Measurements from ENCODE around the gene TRAF3IP1.

The TRAF3IP1 gene

DNA sequence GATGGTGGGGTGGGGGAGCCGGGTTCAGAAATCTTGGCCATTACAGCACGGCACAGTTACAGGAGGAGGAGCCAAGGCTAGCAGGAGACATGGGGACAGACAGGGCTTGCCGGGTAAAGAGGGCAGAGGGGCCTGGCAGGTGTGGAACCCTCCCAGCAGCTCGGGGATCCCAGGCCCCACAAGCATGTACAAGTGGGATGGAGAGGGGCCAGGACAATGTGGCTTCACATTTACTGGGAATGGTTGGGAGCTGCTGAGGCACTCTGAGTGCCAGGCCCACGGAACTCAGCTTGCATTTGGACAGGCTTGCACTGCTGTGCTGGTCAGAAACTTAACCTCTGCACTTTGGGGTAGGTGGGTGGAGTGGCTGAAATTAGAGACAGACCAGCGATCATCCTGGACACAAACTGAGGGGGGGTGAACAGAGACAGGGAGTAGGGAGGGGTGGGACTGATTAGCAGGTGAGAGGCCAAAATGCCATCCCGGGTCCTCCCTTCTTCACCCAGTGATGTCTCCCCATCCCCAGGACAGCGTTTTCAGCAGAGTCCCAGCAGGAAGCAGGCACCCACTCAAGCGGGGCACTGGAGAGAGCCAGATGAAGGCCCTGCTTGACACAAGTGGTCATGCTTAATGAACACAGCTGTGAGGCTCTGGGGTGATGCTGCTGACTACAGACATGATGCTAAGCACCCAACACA lies 41.5 kb upstream of the TRAF3IP1 start:
- H3K18ac ChIP-seq (ENCODE audit: low read length) = no peak overlapping the region
- peaks cover 0 to 2% of the 10 kb centered on the region in 2 donors for H3K4me1 ChIP-seq (ENCODE audit: control insufficient read depth in 2 of 2, insufficient read depth in 1 of 2, low read depth in 1 of 2, low read length in 2 of 2)
- H3K9ac ChIP-seq (ENCODE audit: low read depth, low read length, poor library complexity) = no peak overlapping the region
- no peak overlapping the region for H3K4me3 ChIP-seq (ENCODE audit: low read length in 2 of 2)
- H3K36me3 ChIP-seq (replicated peaks in 1 of 2; ENCODE audit: control insufficient read depth in 2 of 2, insufficient read depth in 2 of 2, low read length in 2 of 2) = peaks cover 7 to 32% of the 10 kb centered on the region in 2 donors
- peaks cover 1% of the 10 kb centered on the region for H3K79me1 ChIP-seq (ENCODE audit: low read depth, low read length)
- H2BK120ac ChIP-seq (ENCODE audit: low read depth, low read length) = no peak overlapping the region
- no peak overlapping the region for H3K27ac ChIP-seq (replicated peaks; ENCODE audit: low read length)
- H3K27me3 ChIP-seq (ENCODE audit: control insufficient read depth in 3 of 3, insufficient read depth in 3 of 3, low read depth in 1 of 3, low read length in 3 of 3) = no peaks in the 10 kb centered on the region
- H3K23ac ChIP-seq (ENCODE audit: low read depth, low read length, poor library complexity) = peak overlapping the region; percentile 49
- DNase-seq (ENCODE audit: low spot score) = no peak
- H4K8ac ChIP-seq (ENCODE audit: low read depth, low read length) = no peak overlapping the region
- no peak overlapping the region for H2BK15ac ChIP-seq (ENCODE audit: low read length)
- H2AK5ac ChIP-seq (ENCODE audit: low read depth, low read length) = peak overlapping the region; percentile 6
- WGBS, 2 donors (ENCODE audit: extremely low coverage in 2 of 2, insufficient read length in 2 of 2, insufficient replicate concordance in 1 of 2) = no CpG with 5 or more reads among the region's 9 CpGs
- H2BK12ac ChIP-seq (ENCODE audit: low read length) = no peak overlapping the region
- no peak overlapping the region for H2BK5ac ChIP-seq (ENCODE audit: low read length)
- no peak overlapping the region for H3K14ac ChIP-seq (ENCODE audit: low read length)
- peak overlapping the region; percentile 55 for H3K4ac ChIP-seq (ENCODE audit: low read length)
- no peak overlapping the region for H2AFZ ChIP-seq (ENCODE audit: low read length)
- H3K9me3 ChIP-seq (replicated peaks in 1 of 2; ENCODE audit: control insufficient read depth in 2 of 2, insufficient read depth in 1 of 2, low read depth in 1 of 2, low read length in 2 of 2) = no peaks in the 10 kb centered on the region
- no peak overlapping the region for H4K91ac ChIP-seq (ENCODE audit: low read depth, low read length, poor library complexity)
- no peak overlapping the region for H3K4me2 ChIP-seq (ENCODE audit: insufficient read depth, low read length, poor library complexity, severe bottlenecking)

DNA sequence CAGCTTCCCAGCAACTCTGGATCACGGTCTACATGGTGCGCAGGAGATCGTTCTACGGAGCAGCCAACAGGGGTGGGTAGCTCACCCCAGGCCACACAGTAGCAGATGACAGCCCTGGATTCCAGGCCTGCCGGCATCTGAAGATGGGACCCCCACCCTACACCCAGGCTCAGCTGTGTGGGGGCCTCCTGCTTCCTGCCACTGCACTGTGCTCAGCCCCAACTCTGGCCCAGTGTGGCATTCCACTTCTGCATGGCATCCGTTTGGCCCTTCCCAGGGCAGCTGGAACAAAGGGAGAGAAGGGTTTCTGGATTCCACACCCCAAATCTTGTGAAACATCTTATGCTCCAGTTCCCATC lies 41.0 kb upstream of the TRAF3IP1 start:
- peaks cover 1% of the 10 kb centered on the region for H3K79me1 ChIP-seq (ENCODE audit: low read depth, low read length)
- no peaks in the 10 kb centered on the region for H3K9me3 ChIP-seq (replicated peaks in 1 of 2; ENCODE audit: control insufficient read depth in 2 of 2, insufficient read depth in 1 of 2, low read depth in 1 of 2, low read length in 2 of 2)
- H4K8ac ChIP-seq (ENCODE audit: low read depth, low read length) = no peak overlapping the region
- no peak overlapping the region for H2BK15ac ChIP-seq (ENCODE audit: low read length)
- H3K4me1 ChIP-seq (ENCODE audit: control insufficient read depth in 2 of 2, insufficient read depth in 1 of 2, low read depth in 1 of 2, low read length in 2 of 2) = peaks cover 0 to 2% of the 10 kb centered on the region in 2 donors
- H3K4ac ChIP-seq (ENCODE audit: low read length) = peak overlapping the region; percentile 55
- H3K14ac ChIP-seq (ENCODE audit: low read length) = no peak overlapping the region
- H3K27me3 ChIP-seq (ENCODE audit: control insufficient read depth in 3 of 3, insufficient read depth in 3 of 3, low read depth in 1 of 3, low read length in 3 of 3) = no peaks in the 10 kb centered on the region
- WGBS, 2 donors (ENCODE audit: extremely low coverage in 2 of 2, insufficient read length in 2 of 2, insufficient replicate concordance in 1 of 2) = no CpG with 5 or more reads among the region's 6 CpGs
- peaks cover 4 to 29% of the 10 kb centered on the region in 2 donors for H3K36me3 ChIP-seq (replicated peaks in 1 of 2; ENCODE audit: control insufficient read depth in 2 of 2, insufficient read depth in 2 of 2, low read length in 2 of 2)
- H3K9ac ChIP-seq (ENCODE audit: low read depth, low read length, poor library complexity) = no peak overlapping the region
- H2BK12ac ChIP-seq (ENCODE audit: low read length) = no peak overlapping the region
- H2BK120ac ChIP-seq (ENCODE audit: low read depth, low read length) = no peak overlapping the region
- no peak overlapping the region for H2AFZ ChIP-seq (ENCODE audit: low read length)
- no peak overlapping the region for H3K4me3 ChIP-seq (ENCODE audit: low read length in 2 of 2)
- no peak overlapping the region for H2BK5ac ChIP-seq (ENCODE audit: low read length)
- no peak overlapping the region for H4K91ac ChIP-seq (ENCODE audit: low read depth, low read length, poor library complexity)
- H3K27ac ChIP-seq (replicated peaks; ENCODE audit: low read length) = no peak overlapping the region
- no peak overlapping the region for H3K18ac ChIP-seq (ENCODE audit: low read length)
- H3K23ac ChIP-seq (ENCODE audit: low read depth, low read length, poor library complexity) = peak overlapping the region; percentile 49
- no peak overlapping the region for H3K4me2 ChIP-seq (ENCODE audit: insufficient read depth, low read length, poor library complexity, severe bottlenecking)
- DNase-seq (ENCODE audit: low spot score) = no peak
- H2AK5ac ChIP-seq (ENCODE audit: low read depth, low read length) = peak overlapping the region; percentile 6

DNA sequence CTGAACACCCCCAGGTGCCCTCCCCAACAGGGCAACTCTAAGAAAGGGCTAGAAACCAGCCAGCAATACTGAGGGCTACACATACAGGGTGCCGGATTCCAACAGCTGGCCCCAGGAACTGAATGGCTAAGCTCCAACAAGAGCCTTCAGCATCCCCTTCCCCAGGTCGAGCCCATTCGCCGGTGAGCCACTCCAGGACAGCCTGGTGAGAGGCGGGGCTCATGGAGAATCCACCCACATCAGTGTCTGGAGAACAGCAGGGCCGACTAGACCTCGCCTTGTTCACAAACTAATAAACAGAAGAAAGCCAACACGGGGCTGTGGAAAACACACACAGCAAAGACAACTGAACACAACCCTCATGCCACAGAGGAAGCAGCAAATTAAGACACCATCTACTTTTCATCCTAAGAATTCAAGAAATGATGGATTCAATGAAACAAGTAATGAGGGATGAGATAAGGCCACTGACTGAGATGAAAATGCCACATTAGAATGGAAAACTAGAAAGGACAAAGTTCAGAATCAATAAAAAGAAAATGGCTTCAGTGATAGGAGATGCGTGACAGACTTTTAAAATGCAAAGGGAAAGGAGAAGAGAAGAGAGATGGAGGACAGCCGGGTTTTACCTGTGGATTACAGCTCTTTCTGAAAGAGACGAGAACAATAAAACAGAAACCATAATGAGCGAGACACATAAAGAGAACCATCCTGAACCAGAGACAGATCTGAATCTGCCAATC lies 40.1 kb upstream of the TRAF3IP1 start:
- WGBS, 2 donors (ENCODE audit: extremely low coverage in 2 of 2, insufficient read length in 2 of 2, insufficient replicate concordance in 1 of 2) = no CpG with 5 or more reads among the region's 12 CpGs
- H3K4me1 ChIP-seq (ENCODE audit: control insufficient read depth in 2 of 2, insufficient read depth in 1 of 2, low read depth in 1 of 2, low read length in 2 of 2) = peaks cover 6 to 8% of the 10 kb centered on the region in 2 donors
- H4K91ac ChIP-seq (ENCODE audit: low read depth, low read length, poor library complexity) = no peak overlapping the region
- H3K18ac ChIP-seq (ENCODE audit: low read length) = no peak overlapping the region
- no peak overlapping the region for H2BK5ac ChIP-seq (ENCODE audit: low read length)
- no peak overlapping the region for H3K27ac ChIP-seq (replicated peaks; ENCODE audit: low read length)
- DNase-seq (ENCODE audit: low spot score) = no peak
- no peak overlapping the region for H3K4me3 ChIP-seq (ENCODE audit: low read length in 2 of 2)
- no peaks in the 10 kb centered on the region for H3K9me3 ChIP-seq (replicated peaks in 1 of 2; ENCODE audit: control insufficient read depth in 2 of 2, insufficient read depth in 1 of 2, low read depth in 1 of 2, low read length in 2 of 2)
- no peak overlapping the region for H3K4me2 ChIP-seq (ENCODE audit: insufficient read depth, low read length, poor library complexity, severe bottlenecking)
- no peak overlapping the region for H3K23ac ChIP-seq (ENCODE audit: low read depth, low read length, poor library complexity)
- H2BK12ac ChIP-seq (ENCODE audit: low read length) = no peak overlapping the region
- H2BK120ac ChIP-seq (ENCODE audit: low read depth, low read length) = no peak overlapping the region
- H3K36me3 ChIP-seq (replicated peaks in 1 of 2; ENCODE audit: control insufficient read depth in 2 of 2, insufficient read depth in 2 of 2, low read length in 2 of 2) = peaks cover 3 to 19% of the 10 kb centered on the region in 2 donors
- H3K14ac ChIP-seq (ENCODE audit: low read length) = no peak overlapping the region
- no peak overlapping the region for H3K4ac ChIP-seq (ENCODE audit: low read length)
- no peak overlapping the region for H4K8ac ChIP-seq (ENCODE audit: low read depth, low read length)
- H2AFZ ChIP-seq (ENCODE audit: low read length) = no peak overlapping the region
- no peak overlapping the region for H3K9ac ChIP-seq (ENCODE audit: low read depth, low read length, poor library complexity)
- H3K79me1 ChIP-seq (ENCODE audit: low read depth, low read length) = peaks cover 1% of the 10 kb centered on the region
- H3K27me3 ChIP-seq (ENCODE audit: control insufficient read depth in 3 of 3, insufficient read depth in 3 of 3, low read depth in 1 of 3, low read length in 3 of 3) = no peaks in the 10 kb centered on the region
- no peak overlapping the region for H2AK5ac ChIP-seq (ENCODE audit: low read depth, low read length)
- H2BK15ac ChIP-seq (ENCODE audit: low read length) = no peak overlapping the region

DNA sequence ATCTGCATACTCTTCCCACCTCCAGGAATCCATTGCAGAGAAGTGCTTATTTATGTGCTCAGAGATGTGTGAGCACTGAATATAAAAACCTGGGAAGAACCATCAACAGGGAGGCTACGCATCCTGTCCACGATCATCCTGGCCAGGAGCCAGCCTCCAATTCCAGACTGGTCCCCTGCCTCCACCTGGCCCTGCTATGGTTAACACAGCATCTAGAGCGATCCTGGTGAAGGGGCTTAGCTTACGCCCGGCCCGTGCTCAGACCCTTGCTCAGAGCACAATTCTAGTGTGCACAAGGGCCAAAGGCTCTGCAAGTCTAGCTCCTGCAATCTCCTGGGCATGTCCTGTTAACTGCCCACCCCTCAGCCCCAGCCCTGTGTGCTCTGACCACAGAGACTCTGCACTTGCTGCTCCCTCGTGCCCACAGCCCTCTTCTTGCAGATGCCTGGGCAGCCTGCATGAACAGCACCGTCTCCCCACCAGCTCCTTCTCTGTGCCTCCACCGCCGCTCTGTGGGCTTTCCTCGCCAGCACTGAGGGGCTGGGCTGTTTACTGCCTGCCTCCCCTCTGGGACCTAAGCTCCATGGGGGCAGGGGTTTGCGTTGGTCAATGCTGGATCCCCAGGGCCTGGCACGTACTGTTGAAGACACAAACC lies 38.4 kb upstream of the TRAF3IP1 start:
- H3K23ac ChIP-seq (ENCODE audit: low read depth, low read length, poor library complexity) = no peak overlapping the region
- H3K27me3 ChIP-seq (ENCODE audit: control insufficient read depth in 3 of 3, insufficient read depth in 3 of 3, low read depth in 1 of 3, low read length in 3 of 3) = no peaks in the 10 kb centered on the region
- no peak overlapping the region for H2BK12ac ChIP-seq (ENCODE audit: low read length)
- H3K9me3 ChIP-seq (replicated peaks in 1 of 2; ENCODE audit: control insufficient read depth in 2 of 2, insufficient read depth in 1 of 2, low read depth in 1 of 2, low read length in 2 of 2) = no peaks in the 10 kb centered on the region
- H3K14ac ChIP-seq (ENCODE audit: low read length) = no peak overlapping the region
- H2AK5ac ChIP-seq (ENCODE audit: low read depth, low read length) = no peak overlapping the region
- H3K9ac ChIP-seq (ENCODE audit: low read depth, low read length, poor library complexity) = peak overlapping the region; percentile 47
- H3K4me2 ChIP-seq (ENCODE audit: insufficient read depth, low read length, poor library complexity, severe bottlenecking) = no peak overlapping the region
- H2AFZ ChIP-seq (ENCODE audit: low read length) = no peak overlapping the region
- no peak overlapping the region for H3K27ac ChIP-seq (replicated peaks; ENCODE audit: low read length)
- no CpG with 5 or more reads among the region's 13 CpGs for WGBS, 2 donors (ENCODE audit: extremely low coverage in 2 of 2, insufficient read length in 2 of 2, insufficient replicate concordance in 1 of 2)
- peak overlapping the region; percentile 24 for H2BK120ac ChIP-seq (ENCODE audit: low read depth, low read length)
- peaks cover 20 to 22% of the 10 kb centered on the region in 2 donors for H3K4me1 ChIP-seq (ENCODE audit: control insufficient read depth in 2 of 2, insufficient read depth in 1 of 2, low read depth in 1 of 2, low read length in 2 of 2)
- peaks cover 0 to 5% of the 10 kb centered on the region in 2 donors for H3K36me3 ChIP-seq (replicated peaks in 1 of 2; ENCODE audit: control insufficient read depth in 2 of 2, insufficient read depth in 2 of 2, low read length in 2 of 2)
- H4K91ac ChIP-seq (ENCODE audit: low read depth, low read length, poor library complexity) = no peak overlapping the region
- no peak overlapping the region for H2BK15ac ChIP-seq (ENCODE audit: low read length)
- H2BK5ac ChIP-seq (ENCODE audit: low read length) = no peak overlapping the region
- peaks cover 1% of the 10 kb centered on the region for H3K79me1 ChIP-seq (ENCODE audit: low read depth, low read length)
- no peak for DNase-seq (ENCODE audit: low spot score)
- H3K18ac ChIP-seq (ENCODE audit: low read length) = peak overlapping the region; percentile 78
- H3K4ac ChIP-seq (ENCODE audit: low read length) = no peak overlapping the region
- no peak overlapping the region for H3K4me3 ChIP-seq (ENCODE audit: low read length in 2 of 2)
- H4K8ac ChIP-seq (ENCODE audit: low read depth, low read length) = no peak overlapping the region

All from neuronal stem cell (in vitro differentiated cells).